Stimulated activated CD4-positive, alpha-beta T cell treated with anti-CD3 and anti-CD28 coated beads, Interleukin-12 subunit alpha, Interleukin-12 subunit beta, amount 100 ng/mL, for 48 hours (primary cell): ENCODE measurements around the gene NOB1.
A peak's percentile ranks its signal among the peaks of the same experiment; 100 is the strongest.
"Not testable (repeated sequence)": the region's sequence is repeated elsewhere in the genome, so short reads cannot be mapped to it uniquely, and the experiment has no call there.

Experiments used
- DNase-seq, 3 donors: peaks; one replicate each; pipeline ENCODE4 v3.0.0-alpha.2; 2020; ENCODE audit warnings: low read depth in 2 of 3, low spot score in 1 of 3

Gene NOB1

GRCh38 chr16:69754469-69755310 lies at the start of gene NOB1:
Gene NOB1 (minus strand): TSS chr16:69754926. CDS start chr16:69754910, 16 bp downstream.
- peak; percentile 93 to 97 (median 95) for DNase-seq

- no peak for DNase-seq
These were observed 49.6 kb upstream of the NOB1 start for GRCh38 chr16:69804297-69804696.

- no peak for DNase-seq
These were observed 44.9 kb upstream of the NOB1 start for GRCh38 chr16:69799611-69800031.

GRCh38 chr16:69798466-69798865 lies 43.7 kb upstream of the NOB1 start:
- no peak for DNase-seq

GRCh38 chr16:69796285-69797118 lies 41.8 kb upstream of the NOB1 start:
- DNase-seq, result peak in 2 of 3 donors; percentile 2 to 28

GRCh38 chr16:69794486-69794885 lies 39.8 kb upstream of the NOB1 start:
- no peak for DNase-seq

GRCh38 chr16:69793526-69793925 lies 38.8 kb upstream of the NOB1 start:
- no peak for DNase-seq

GRCh38 chr16:69791391-69791847 lies 36.7 kb upstream of the NOB1 start:
- not testable (repeated sequence) for DNase-seq

- DNase-seq, result no peak
These were observed 33.2 kb upstream of the NOB1 start for GRCh38 chr16:69787883-69788282.

- no peak for DNase-seq
These were observed 29.9 kb upstream of the NOB1 start for GRCh38 chr16:69784586-69784985.

GRCh38 chr16:69781118-69781517 lies 26.4 kb upstream of the NOB1 start:
- no peak for DNase-seq

GRCh38 chr16:69779724-69780123 lies 25.0 kb upstream of the NOB1 start:
- no peak for DNase-seq

- DNase-seq, result no peak
These were observed 20.8 kb upstream of the NOB1 start for GRCh38 chr16:69775563-69775962.

- no peak for DNase-seq
These were observed 18.7 kb upstream of the NOB1 start for GRCh38 chr16:69773260-69773947.

- DNase-seq, result no peak
These were observed 16.9 kb upstream of the NOB1 start for GRCh38 chr16:69771651-69771967.

GRCh38 chr16:69769404-69769803 lies 14.7 kb upstream of the NOB1 start:
- no peak for DNase-seq

GRCh38 chr16:69768666-69769065 lies 13.9 kb upstream of the NOB1 start:
- no peak for DNase-seq

- DNase-seq, result no peak
These were observed 12.9 kb upstream of the NOB1 start for GRCh38 chr16:69767459-69768229.

GRCh38 chr16:69763599-69763942 lies 8.8 kb upstream of the NOB1 start:
- DNase-seq, result no peak

GRCh38 chr16:69762814-69763598 lies 8.3 kb upstream of the NOB1 start:
- DNase-seq, result no peak
